H9 (cell line): ENCODE results near the gene NKG7. TPM values are rescaled to one million over a fixed set of nuclear protein-coding genes. Genes with fewer than 3 reads are reported as not detected.

Experiments
- DNase-seq: peaks from one replicate; pipeline ENCODE4 v3.0.0-alpha.2; 2017
- H2AFZ ChIP-seq: one replicate; pipeline ENCODE4 v1.6.1; 2013; ENCODE audit warnings: mild to moderate bottlenecking, low read length, control low read depth, moderate library complexity
- H2AK5ac ChIP-seq: 2 replicates; pipeline ENCODE4 v1.6.1; 2013; ENCODE audit warnings: low read length, control low read depth, mixed read lengths; ENCODE audit not compliant: insufficient read length
- H2BK120ac ChIP-seq: one replicate; pipeline ENCODE4 v1.6.1; 2013; ENCODE audit warnings: low read depth, mild to moderate bottlenecking, low read length, control low read depth, inconsistent platforms; ENCODE audit not compliant: poor library complexity, severe bottlenecking
- H2BK12ac ChIP-seq: 2 replicates; pipeline ENCODE4 v1.6.1; 2013; ENCODE audit warnings: low read length, control low read depth, mixed read lengths, low read depth; ENCODE audit not compliant: insufficient read length
- H2BK15ac ChIP-seq: 2 replicates; pipeline ENCODE4 v1.6.1; 2013; ENCODE audit warnings: low read depth, low read length, control low read depth
- H2BK20ac ChIP-seq: one replicate; pipeline ENCODE4 v1.6.1; 2013; ENCODE audit warnings: low read depth, mild to moderate bottlenecking, low read length, control low read depth, inconsistent platforms; ENCODE audit not compliant: poor library complexity, severe bottlenecking
- H2BK5ac ChIP-seq: 2 replicates; pipeline ENCODE4 v1.6.1; 2013; ENCODE audit warnings: low read length, control low read depth, mixed read lengths; ENCODE audit not compliant: insufficient read length
- H3K14ac ChIP-seq: 2 replicates; pipeline ENCODE4 v1.6.1; 2013; ENCODE audit warnings: low read length, control low read depth; ENCODE audit not compliant: insufficient read depth
- H3K18ac ChIP-seq: 2 replicates; pipeline ENCODE4 v1.6.1; 2013; ENCODE audit warnings: low read depth, mild to moderate bottlenecking, mixed read lengths, low read length, control low read depth; ENCODE audit not compliant: insufficient read length
- H3K23ac ChIP-seq: 2 replicates; pipeline ENCODE4 v1.6.1; 2013; ENCODE audit warnings: low read length, control low read depth, mixed read lengths, low read depth; ENCODE audit not compliant: insufficient read length
- H3K23me2 ChIP-seq: 2 replicates; pipeline ENCODE4 v1.6.1; 2013; ENCODE audit warnings: low read depth, mild to moderate bottlenecking, mixed read lengths, low read length, control low read depth; ENCODE audit not compliant: insufficient read length, poor library complexity, severe bottlenecking
- H3K27ac ChIP-seq: 2 replicates; pipeline ENCODE4 v1.5.1; 2013; ENCODE audit warnings: low read length, control low read depth, mixed read lengths, low read depth; ENCODE audit not compliant: insufficient read length
- H3K27me3 ChIP-seq: 2 replicates; pipeline ENCODE4 v1.6.1; 2013; ENCODE audit warnings: low read length, control low read depth, inconsistent platforms; ENCODE audit not compliant: insufficient read depth
- H3K4ac ChIP-seq: 2 replicates; pipeline ENCODE4 v1.6.1; 2013; ENCODE audit warnings: low read depth, mild to moderate bottlenecking, control low read depth, inconsistent platforms, low read length, moderate library complexity
- H3K4me1 ChIP-seq: 2 replicates; pipeline ENCODE4 v1.6.1; 2013; ENCODE audit warnings: low read length, control low read depth, inconsistent platforms; ENCODE audit not compliant: insufficient read depth
- H3K4me2 ChIP-seq: 2 replicates; pipeline ENCODE4 v1.6.1; 2013; ENCODE audit warnings: low read length, control low read depth, mixed read lengths; ENCODE audit not compliant: insufficient read length, insufficient read depth
- H3K56ac ChIP-seq: 2 replicates; pipeline ENCODE4 v1.6.1; 2013; ENCODE audit warnings: low read depth, mild to moderate bottlenecking, mixed read lengths, low read length, control low read depth; ENCODE audit not compliant: insufficient read length
- H3K79me1 ChIP-seq: 2 replicates; pipeline ENCODE4 v1.6.1; 2013; ENCODE audit warnings: low read depth, mild to moderate bottlenecking, moderate library complexity, low read length, control low read depth, inconsistent platforms; ENCODE audit not compliant: insufficient read depth, poor library complexity, severe bottlenecking
- H3K79me2 ChIP-seq: 2 replicates; pipeline ENCODE4 v1.6.1; 2013; ENCODE audit warnings: low read length, control low read depth, inconsistent platforms; ENCODE audit not compliant: insufficient read depth
- H3K9ac ChIP-seq: 2 replicates; pipeline ENCODE4 v1.6.1; 2013; ENCODE audit warnings: low read length, control low read depth, mixed read lengths; ENCODE audit not compliant: insufficient read length; ENCODE audit errors: extremely low read depth
- H3K9me3 ChIP-seq: one replicate; pipeline ENCODE4 v1.6.1; 2013; ENCODE audit warnings: low read depth, low read length, inconsistent platforms; ENCODE audit not compliant: control insufficient read depth
- H3T11ph ChIP-seq: one replicate; pipeline ENCODE4 v1.6.1; 2013; ENCODE audit warnings: mild to moderate bottlenecking, low read length, control low read depth, inconsistent platforms
- H4K20me1 ChIP-seq: one replicate; pipeline ENCODE4 v1.6.1; 2013; ENCODE audit not compliant: control insufficient read depth, insufficient read length, insufficient read depth
- H4K5ac ChIP-seq: 2 replicates; pipeline ENCODE4 v1.6.1; 2013; ENCODE audit warnings: low read depth, mild to moderate bottlenecking, mixed read lengths, low read length, control low read depth; ENCODE audit not compliant: insufficient read length
- H4K8ac ChIP-seq: replicated peaks from 2 replicates; pipeline ENCODE4 v1.6.1; 2013; ENCODE audit warnings: low read length, control low read depth, mixed read lengths, low read depth; ENCODE audit not compliant: insufficient read length
- H4K91ac ChIP-seq: 2 replicates; pipeline ENCODE4 v1.6.1; 2013; ENCODE audit warnings: low read depth, mild to moderate bottlenecking, moderate library complexity, mixed read lengths, low read length, control low read depth; ENCODE audit not compliant: insufficient read length
- H3K27ac Mint-ChIP-seq, 3 experiments: 2 replicates in 2 of 3; 3 replicates in 1 of 3; pipeline ENCODE4 v1.8.0; 2020 to 2021; ENCODE audit warnings: mixed read lengths in 3 of 3, mild to moderate bottlenecking in 1 of 3, moderate library complexity in 1 of 3
- H3K27me3 Mint-ChIP-seq: 2 replicates; pipeline ENCODE4 v1.8.0; 2021; ENCODE audit warnings: low read depth, mild to moderate bottlenecking, moderate library complexity, mixed read lengths
- H3K36me3 Mint-ChIP-seq, 3 experiments: 2 replicates in 2 of 3; 3 replicates in 1 of 3; pipeline ENCODE4 v1.8.0; 2020 to 2021; ENCODE audit warnings: low read depth in 3 of 3, mixed read lengths in 3 of 3; ENCODE audit not compliant: insufficient read depth in 1 of 3
- H3K4me1 Mint-ChIP-seq, 2 experiments: 2 replicates each; pipeline ENCODE4 v1.8.0; 2020; ENCODE audit warnings: mixed read lengths in 2 of 2
- H3K4me3 Mint-ChIP-seq, 2 experiments: 2 replicates in 1 of 2; 3 replicates in 1 of 2; pipeline ENCODE4 v1.8.0; 2020 to 2021; ENCODE audit warnings: mild to moderate bottlenecking in 2 of 2, mixed read lengths in 2 of 2, moderate library complexity in 1 of 2
- H3K9me3 Mint-ChIP-seq, 2 experiments: 2 replicates in 1 of 2; 3 replicates in 1 of 2; pipeline ENCODE4 v1.8.0; 2020; ENCODE audit warnings: mild to moderate bottlenecking in 2 of 2, mixed read lengths in 2 of 2, moderate library complexity in 1 of 2
- WGBS: extraction: QIAGEN DNeasy Blood & Tissue Kit; methylation state at CpG from one replicate; pipeline ENCODE4 v1.1.7; 2013; ENCODE audit warnings: missing lambda C conversion rate, low lambda C conversion rate, mixed read lengths; ENCODE audit not compliant: insufficient read length; ENCODE audit errors: extremely low coverage; 5-methylcytosine and 5-hydroxymethylcytosine counted together
- total RNA-seq: library from RNA; stranded (reverse); gene quantifications from 2 replicates; pipeline ENCODE4 v1.2.1, GENCODE V29; 2021
- TF ChIP-seq, protein P1 (sequence below): fragments of 200-600 bp; sonication (generic); conservative IDR thresholded peaks from 3 replicates; pipeline ENCODE4 v1.8.0; 2021; ENCODE audit warnings: antibody characterized with exemption, mild to moderate bottlenecking

NKG7 gene
- total RNA-seq, 1 experiment from 2014 or later = not detected

DNA sequence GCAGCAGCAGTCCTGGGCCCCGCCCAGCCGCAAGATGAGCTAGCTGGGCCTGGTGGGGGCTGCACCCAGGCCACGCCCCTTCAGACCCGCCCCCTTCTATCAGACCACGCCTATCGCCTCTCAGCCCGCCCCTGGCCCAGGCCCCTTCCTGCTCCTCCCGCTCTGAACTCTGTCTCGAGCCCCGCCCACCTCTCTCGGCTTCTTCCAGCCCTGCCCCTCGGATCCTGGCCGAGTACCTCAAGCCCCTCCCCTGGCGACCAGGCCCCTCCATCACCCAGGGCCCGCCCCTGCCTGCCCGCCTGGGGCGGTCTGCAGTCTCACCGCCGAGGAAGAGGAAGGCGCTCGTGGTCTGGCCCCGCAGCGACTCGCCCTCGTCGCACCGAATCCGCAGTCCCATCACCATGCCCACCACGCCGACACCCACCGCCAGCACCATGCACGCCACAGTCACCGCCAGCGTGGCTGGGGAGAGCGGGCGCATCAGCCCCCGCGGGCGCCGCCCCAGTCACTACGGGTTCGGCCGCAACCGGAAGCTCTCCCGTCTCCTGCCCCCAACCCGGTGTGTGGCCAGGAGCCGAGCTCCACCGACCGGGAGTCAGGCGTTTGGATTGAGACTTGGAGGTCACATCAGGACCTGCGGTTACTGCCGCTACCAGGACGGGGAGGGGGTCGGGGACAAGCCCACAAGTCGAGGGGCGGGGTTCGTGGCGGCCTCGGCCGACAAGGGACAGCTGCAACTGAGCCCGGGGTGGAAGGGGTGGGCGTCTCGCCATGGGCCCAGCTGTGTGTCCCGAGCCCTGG lies 4.7 kb downstream of the NKG7 start:
- TF ChIP-seq, protein P1, sequence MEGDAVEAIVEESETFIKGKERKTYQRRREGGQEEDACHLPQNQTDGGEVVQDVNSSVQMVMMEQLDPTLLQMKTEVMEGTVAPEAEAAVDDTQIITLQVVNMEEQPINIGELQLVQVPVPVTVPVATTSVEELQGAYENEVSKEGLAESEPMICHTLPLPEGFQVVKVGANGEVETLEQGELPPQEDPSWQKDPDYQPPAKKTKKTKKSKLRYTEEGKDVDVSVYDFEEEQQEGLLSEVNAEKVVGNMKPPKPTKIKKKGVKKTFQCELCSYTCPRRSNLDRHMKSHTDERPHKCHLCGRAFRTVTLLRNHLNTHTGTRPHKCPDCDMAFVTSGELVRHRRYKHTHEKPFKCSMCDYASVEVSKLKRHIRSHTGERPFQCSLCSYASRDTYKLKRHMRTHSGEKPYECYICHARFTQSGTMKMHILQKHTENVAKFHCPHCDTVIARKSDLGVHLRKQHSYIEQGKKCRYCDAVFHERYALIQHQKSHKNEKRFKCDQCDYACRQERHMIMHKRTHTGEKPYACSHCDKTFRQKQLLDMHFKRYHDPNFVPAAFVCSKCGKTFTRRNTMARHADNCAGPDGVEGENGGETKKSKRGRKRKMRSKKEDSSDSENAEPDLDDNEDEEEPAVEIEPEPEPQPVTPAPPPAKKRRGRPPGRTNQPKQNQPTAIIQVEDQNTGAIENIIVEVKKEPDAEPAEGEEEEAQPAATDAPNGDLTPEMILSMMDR = no peak
- Histone ChIP-seq H2BK20ac (no peak overlapping the region), H3K4me1 (no peaks in the 10 kb centered on the region), H3T11ph (no peak overlapping the region), H3K56ac (no peak overlapping the region), H2AFZ (no peak overlapping the region), H4K8ac (no peak overlapping the region), H3K27me3 (no peaks in the 10 kb centered on the region), H3K27ac (no peak overlapping the region), H3K23me2 (peaks cover 21% of the 10 kb centered on the region), H3K23ac (no peak overlapping the region), H3K79me2 (no peaks in the 10 kb centered on the region), H2BK15ac (no peak overlapping the region; the same call in 1 of the 2 replicates), H2BK5ac (no peak overlapping the region), H4K91ac (no peak overlapping the region), H3K79me1 (no peaks in the 10 kb centered on the region), H2BK12ac (no peak overlapping the region), H4K5ac (no peak overlapping the region), H3K4me2 (peak overlapping the region; percentile 69), H3K14ac (peak overlapping the region; percentile 90), H3K9me3 (no peaks in the 10 kb centered on the region), H3K9ac (peak overlapping the region; percentile 71), H3K18ac (peak overlapping the region; percentile 97), H3K4ac (no peak overlapping the region), H2BK120ac (no peak overlapping the region), H2AK5ac (no peak overlapping the region), H4K20me1 (no peaks in the 10 kb centered on the region)
- peak; percentile 99 for DNase-seq
- Mint-ChIP-seq H3K27me3 (peaks cover 10% of the 10 kb centered on the region), H3K27ac (peak overlapping the region; percentile 44 to 98 (median 84); a peak in 4 of 7 replicates), H3K9me3 (no peaks in the 10 kb centered on the region), H3K36me3 (no peaks in the 10 kb centered on the region; a peak in 1 of 7 replicates), H3K4me3 (peak overlapping the region; percentile 95 to 100), H3K4me1 (peaks cover 34 to 36% of the 10 kb centered on the region in 2 experiments)
- WGBS = no CpG with 5 or more reads among the region's 64 CpGs
